ENCODE measurements around the gene BSND. TPM values are rescaled to one million over a fixed set of nuclear protein-coding genes. Genes with fewer than 3 reads are reported as not detected.

BSND gene
- total RNA-seq, 4 donors from 2014 or later = not detected

DNA sequence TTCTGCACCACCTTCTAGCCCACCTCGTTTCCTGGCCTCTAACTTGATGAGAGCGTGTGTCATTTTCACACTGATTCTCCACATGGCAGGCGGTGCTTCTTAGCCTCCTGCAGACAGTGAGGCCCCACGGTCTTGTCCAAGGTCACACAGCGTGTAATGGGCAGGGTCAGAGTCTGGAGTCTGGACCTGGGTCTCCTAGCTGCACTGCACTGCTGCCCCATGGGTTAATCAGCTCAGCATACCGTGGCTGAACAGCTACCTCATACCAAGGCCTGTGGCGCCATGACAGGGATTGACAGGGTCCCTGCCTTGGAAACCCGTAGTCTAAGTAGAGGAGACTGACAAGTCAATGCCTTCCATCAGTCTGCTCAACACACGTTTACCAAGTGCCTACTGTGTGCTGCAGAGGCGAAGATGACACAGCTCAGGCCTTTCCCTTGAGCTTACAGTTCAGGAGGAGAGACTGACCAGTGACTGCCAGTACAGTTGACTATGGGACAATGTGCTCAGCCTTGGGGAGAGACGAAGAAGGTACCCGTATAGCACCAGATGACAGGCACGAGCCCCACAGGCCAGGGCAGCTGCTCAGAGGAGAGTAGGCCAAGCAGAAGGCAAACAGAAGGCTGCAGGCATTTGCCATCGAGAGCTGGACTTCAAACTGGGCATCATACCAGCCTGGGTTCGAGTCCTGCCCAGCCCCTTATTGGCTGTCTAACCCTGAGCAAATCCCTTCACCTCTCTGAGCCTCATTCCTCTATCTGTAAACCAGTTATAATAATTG is 46.1 kb downstream of the BSND start:
- Histone ChIP-seq H3K9me3 (no peaks in the 10 kb centered on the region), H3K27me3 (peaks cover 14 to 17% (median 15%) of the 10 kb centered on the region in 3 donors), H3K36me3 (no peaks in the 10 kb centered on the region), H3K27ac (no peak overlapping the region), H3K4me3 (no peak overlapping the region), H3K4me1 (peaks cover 0 to 1% of the 10 kb centered on the region in 2 donors)
- in situ Hi-C loops (cut with MboI; ENCODE audit: low sequenced_read_pairs in 4 of 4) = no loop called here
- intact Hi-C loops (cut with DNase I; ENCODE audit: low total_unique reads) = no loop called here
- TF ChIP-seq POLR2A (IDR thresholded peaks at IDR 0.05) (no peak), CTCF (IDR thresholded peaks at IDR 0.05 in 4 of 5, conservative IDR thresholded peaks at IDR 0.05 in 1 of 5) (no peak)
- no peak for DNase-seq
- no peak for ATAC-seq

- Histone ChIP-seq H3K4me1 (no peaks in the 10 kb centered on the region), H3K4me3 (no peak overlapping the region), H3K27ac (no peak overlapping the region), H3K36me3 (no peaks in the 10 kb centered on the region), H3K9me3 (no peaks in the 10 kb centered on the region), H3K27me3 (peaks cover 9 to 11% (median 10%) of the 10 kb centered on the region in 3 donors)
- intact Hi-C loops (cut with DNase I; ENCODE audit: low total_unique reads) (no loop called here), in situ Hi-C loops (cut with MboI; ENCODE audit: low sequenced_read_pairs in 4 of 4) (no loop called here)
- ATAC-seq = no peak
- TF ChIP-seq CTCF (IDR thresholded peaks at IDR 0.05 in 4 of 5, conservative IDR thresholded peaks at IDR 0.05 in 1 of 5) = no peak
- no peak for TF ChIP-seq POLR2A (IDR thresholded peaks at IDR 0.05)
- no peak for DNase-seq
Measured at GRCh38 chr1:55045430-55045829, 46.7 kb downstream of the BSND start.

DNA sequence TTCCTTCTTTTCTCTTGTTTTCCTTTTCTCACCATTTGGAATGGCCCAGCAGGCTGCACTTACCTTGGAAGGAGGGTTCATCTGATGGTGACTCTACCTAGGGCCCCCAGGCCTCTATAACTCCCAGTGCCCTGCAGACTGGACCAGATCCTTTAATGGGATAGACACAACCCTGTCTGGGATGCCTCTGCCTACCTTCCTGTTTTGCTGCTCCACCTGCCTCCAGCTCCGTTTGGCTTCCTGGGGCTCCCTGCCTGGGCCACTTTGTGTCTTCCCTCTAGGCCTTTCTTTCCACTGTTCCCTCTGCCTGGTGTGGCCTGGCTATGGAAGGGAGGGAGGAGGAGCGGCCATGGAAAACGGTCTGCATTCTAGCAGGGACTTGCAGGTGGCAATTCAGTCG is 48.1 kb downstream of the BSND start:
- Histone ChIP-seq H3K36me3 (no peaks in the 10 kb centered on the region), H3K9me3 (no peaks in the 10 kb centered on the region), H3K27ac (no peak overlapping the region), H3K27me3 (peaks cover 0 to 2% (median 0%) of the 10 kb centered on the region in 3 donors), H3K4me3 (no peak overlapping the region), H3K4me1 (no peaks in the 10 kb centered on the region)
- intact Hi-C loops (cut with DNase I; ENCODE audit: low total_unique reads) = no loop called here
- no peak for ATAC-seq
- DNase-seq = no peak
- in situ Hi-C loops (cut with MboI; ENCODE audit: low sequenced_read_pairs in 4 of 4) = no loop called here
- TF ChIP-seq POLR2A (IDR thresholded peaks at IDR 0.05) (no peak), CTCF (IDR thresholded peaks at IDR 0.05 in 4 of 5, conservative IDR thresholded peaks at IDR 0.05 in 1 of 5) (no peak)

GRCh38 chr1:55047611-55048010 is 48.9 kb downstream of the BSND start:
- no peak for DNase-seq
- intact Hi-C loops (cut with DNase I; ENCODE audit: low total_unique reads) = no loop called here
- in situ Hi-C loops (cut with MboI; ENCODE audit: low sequenced_read_pairs in 4 of 4) = no loop called here
- no peak for ATAC-seq
- TF ChIP-seq CTCF (IDR thresholded peaks at IDR 0.05 in 4 of 5, conservative IDR thresholded peaks at IDR 0.05 in 1 of 5) = no peak
- TF ChIP-seq POLR2A (IDR thresholded peaks at IDR 0.05) = no peak
- Histone ChIP-seq H3K4me1 (peaks cover 0 to under 1% of the 10 kb centered on the region in 2 donors), H3K27ac (no peak overlapping the region), H3K27me3 (no peaks in the 10 kb centered on the region), H3K4me3 (no peak overlapping the region), H3K36me3 (no peaks in the 10 kb centered on the region), H3K9me3 (no peaks in the 10 kb centered on the region)

All from gastrocnemius medialis (tissue), 4 donors.